ENCODE measurements around the gene SH3BGRL3. TPM values are rescaled to one million over a fixed set of nuclear protein-coding genes. Genes with fewer than 3 reads are reported as not detected.
A peak's percentile ranks its signal among the peaks of the same experiment; 100 is the strongest.

The SH3BGRL3 gene
- total RNA-seq, 2 donors from 2014 or later, result 38.2 to 43.1 TPM

- Histone ChIP-seq H3K4me3 (no peak overlapping the region), H3K4me1 (peaks cover 4% of the 10 kb centered on the region), H3K9me3 (no peaks in the 10 kb centered on the region), H3K27me3 (no peaks in the 10 kb centered on the region), H3K27ac (peak overlapping the region in 1 of 4 donors; percentile 45), H3K36me3 (replicated peaks in 1 of 2; ENCODE audit: insufficient read depth in 1 of 2, low read depth in 2 of 2) (no peaks in the 10 kb centered on the region)
- DNase-seq (peak in 1 of 4 donors; percentile 60), ATAC-seq (no peak)
- TF ChIP-seq POLR2A (IDR thresholded peaks at IDR 0.05), result no peak
- TF ChIP-seq CTCF (IDR thresholded peaks at IDR 0.05), result no peak
- 54 to 61% methylated on average over 9 of the region's 9 CpGs for WGBS, 2 donors
- intact Hi-C loops (cut with DNase I), result loop anchor here (5.0 kb wide), 1 partner anchor 46 kb away; no protein-coding TSS in a partner anchor
Observed at GRCh38 chr1:26318338-26319064, 38.6 kb downstream of the SH3BGRL3 start.

- 0 to 61% methylated on average over 1 to 2 of the region's 2 CpGs for WGBS, 2 donors
- intact Hi-C loops (cut with DNase I), result loop anchor here (5.0 kb wide), 1 partner anchor 34 kb away; no protein-coding TSS in a partner anchor
- Histone ChIP-seq H3K27me3 (no peaks in the 10 kb centered on the region), H3K27ac (no peak overlapping the region), H3K4me3 (no peak overlapping the region), H3K36me3 (replicated peaks in 1 of 2; ENCODE audit: insufficient read depth in 1 of 2, low read depth in 2 of 2) (no peaks in the 10 kb centered on the region), H3K4me1 (peaks cover 4% of the 10 kb centered on the region), H3K9me3 (no peaks in the 10 kb centered on the region)
- ATAC-seq (no peak), DNase-seq (no peak)
- no peak for TF ChIP-seq POLR2A (IDR thresholded peaks at IDR 0.05)
- TF ChIP-seq CTCF (IDR thresholded peaks at IDR 0.05), result no peak
Observed at GRCh38 chr1:26320896-26321295, 41.0 kb downstream of the SH3BGRL3 start.

GRCh38 chr1:26321315-26322041, 41.6 kb downstream of the SH3BGRL3 start:
- ATAC-seq (peak; percentile 96), DNase-seq (peak; percentile 92 to 94 (median 92))
- Histone ChIP-seq H3K9me3 (no peaks in the 10 kb centered on the region), H3K27ac (no peak overlapping the region), H3K4me1 (peaks cover 4% of the 10 kb centered on the region), H3K4me3 (no peak overlapping the region), H3K27me3 (no peaks in the 10 kb centered on the region), H3K36me3 (replicated peaks in 1 of 2; ENCODE audit: insufficient read depth in 1 of 2, low read depth in 2 of 2) (no peaks in the 10 kb centered on the region)
- TF ChIP-seq CTCF (IDR thresholded peaks at IDR 0.05), result peak; percentile 72 to 96 (median 91)
- no peak for TF ChIP-seq POLR2A (IDR thresholded peaks at IDR 0.05)
- 10 to 13% methylated on average over 16 of the region's 16 CpGs for WGBS, 2 donors
- intact Hi-C loops (cut with DNase I), result loop anchor here (5.0 kb wide), 1 partner anchor 34 kb away; no protein-coding TSS in a partner anchor

GRCh38 chr1:26322042-26322331, 42.1 kb downstream of the SH3BGRL3 start:
- no peak for ATAC-seq
- TF ChIP-seq POLR2A (IDR thresholded peaks at IDR 0.05) (no peak), CTCF (IDR thresholded peaks at IDR 0.05) (no peak)
- DNase-seq, result no peak
- H3K27me3 ChIP-seq, result no peaks in the 10 kb centered on the region
- H3K4me3 ChIP-seq, result no peak overlapping the region
- H3K4me1 ChIP-seq, result peaks cover 4% of the 10 kb centered on the region
- no peaks in the 10 kb centered on the region for H3K9me3 ChIP-seq
- WGBS, 2 donors, result 5 to 55% methylated on average over 2 to 10 of the region's 10 CpGs
- H3K27ac ChIP-seq, result no peak overlapping the region
- no peaks in the 10 kb centered on the region for H3K36me3 ChIP-seq (replicated peaks in 1 of 2; ENCODE audit: insufficient read depth in 1 of 2, low read depth in 2 of 2)
- intact Hi-C loops (cut with DNase I), result loop anchor here (5.0 kb wide), 1 partner anchor 35 kb away; no protein-coding TSS in a partner anchor

Measured in body of pancreas (tissue), 4 donors.